Measurements from ENCODE around the gene KCNMA1. TPM values are rescaled to one million over a fixed set of nuclear protein-coding genes. Genes with fewer than 3 reads are reported as not detected.

KCNMA1 gene
- total RNA-seq, 4 donors from 2014 or later = 68.4 to 170 (median 119) TPM

DNA sequence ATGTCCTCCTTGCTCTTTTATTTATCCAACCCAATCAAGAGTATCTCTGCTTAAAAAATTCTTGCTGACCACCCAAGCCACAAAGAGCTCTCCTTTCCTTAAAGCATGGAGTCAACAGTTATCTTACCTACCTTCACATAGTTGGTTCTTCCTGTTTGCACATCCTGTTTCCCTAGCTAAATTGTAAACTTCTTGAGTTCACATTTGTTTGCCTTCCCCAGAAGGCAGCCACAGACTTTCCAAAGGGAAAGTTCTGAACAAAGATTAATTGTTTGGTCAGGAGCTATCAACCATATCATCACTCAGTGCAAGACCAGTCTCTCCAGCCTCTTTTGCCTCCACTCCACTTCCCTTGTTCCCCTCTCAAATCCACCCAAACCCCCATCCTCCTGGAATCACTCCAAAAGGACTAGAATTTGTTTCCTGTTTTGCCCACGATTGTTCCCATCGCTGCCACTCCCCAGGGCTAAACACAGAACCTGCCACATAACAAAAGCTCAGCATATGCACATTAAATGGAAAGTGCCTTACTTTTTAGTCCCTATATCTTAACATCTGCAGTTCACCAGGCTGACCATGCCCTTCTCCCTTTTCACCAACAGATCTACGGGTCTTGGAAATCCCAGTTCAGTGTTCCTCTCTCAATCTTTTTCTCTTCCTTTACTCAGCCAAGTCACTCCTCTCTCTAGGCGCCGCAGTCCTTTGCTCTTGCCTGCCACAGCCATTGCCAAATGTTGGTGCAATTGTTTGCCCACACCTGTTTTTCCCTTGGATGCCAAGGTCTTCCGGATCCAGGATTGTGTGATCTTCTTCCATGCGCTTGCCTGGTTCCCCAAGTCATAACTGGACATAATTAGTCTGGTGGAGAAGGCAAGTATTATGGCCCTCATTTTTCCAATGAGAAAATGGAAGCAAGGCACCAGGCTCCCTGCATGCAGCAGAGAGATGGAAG lies 265.5 kb downstream of the KCNMA1 start:
- TF ChIP-seq POLR2A (IDR thresholded peaks at IDR 0.05) = no peak
- no peak for TF ChIP-seq CTCF (IDR thresholded peaks at IDR 0.05)
- no peak for TF ChIP-seq POLR2AphosphoS5 (IDR thresholded peaks at IDR 0.05)
- TF ChIP-seq EP300 (IDR thresholded peaks at IDR 0.05; ENCODE audit: low read depth) = no peak
- intact Hi-C loops (cut with DNase I; ENCODE audit: low total_unique reads) = no loop called here
- H3K9me3 ChIP-seq = no peaks in the 10 kb centered on the region
- H3K4me1 ChIP-seq = peaks cover 0 to 9% (median 3%) of the 10 kb centered on the region in 4 donors
- no peak overlapping the region for H3K27ac ChIP-seq
- H3K4me3 ChIP-seq = no peak overlapping the region
- no peak for DNase-seq
- in situ Hi-C loops (cut with MboI; ENCODE audit: low pct_ligation_motif_present in 1 of 4, low pct_unique_long_range_greater_than_20kb in 1 of 4, low sequenced_read_pairs in 3 of 4) = no loop called here
- 64 to 70% methylated on average over 7 of the region's 7 CpGs for WGBS, 2 donors (ENCODE audit: low coverage in 1 of 2)
- no peaks in the 10 kb centered on the region for H3K27me3 ChIP-seq
- H3K36me3 ChIP-seq = no peaks in the 10 kb centered on the region

GRCh38 chr10:77371421-77371820 lies 266.2 kb downstream of the KCNMA1 start:
- TF ChIP-seq CTCF (IDR thresholded peaks at IDR 0.05) (no peak), POLR2A (IDR thresholded peaks at IDR 0.05) (no peak), POLR2AphosphoS5 (IDR thresholded peaks at IDR 0.05) (no peak), EP300 (IDR thresholded peaks at IDR 0.05; ENCODE audit: low read depth) (no peak)
- Histone ChIP-seq H3K4me1 (peaks cover 0 to 9% (median 3%) of the 10 kb centered on the region in 4 donors), H3K27me3 (no peaks in the 10 kb centered on the region), H3K4me3 (no peak overlapping the region), H3K9me3 (no peaks in the 10 kb centered on the region), H3K36me3 (no peaks in the 10 kb centered on the region), H3K27ac (no peak overlapping the region)
- in situ Hi-C loops (cut with MboI; ENCODE audit: low pct_ligation_motif_present in 1 of 4, low pct_unique_long_range_greater_than_20kb in 1 of 4, low sequenced_read_pairs in 3 of 4) (no loop called here), intact Hi-C loops (cut with DNase I; ENCODE audit: low total_unique reads) (no loop called here)
- DNase-seq = no peak
- 57 to 64% methylated on average over 1 of the region's 1 CpG for WGBS, 2 donors (ENCODE audit: low coverage in 1 of 2)

DNA sequence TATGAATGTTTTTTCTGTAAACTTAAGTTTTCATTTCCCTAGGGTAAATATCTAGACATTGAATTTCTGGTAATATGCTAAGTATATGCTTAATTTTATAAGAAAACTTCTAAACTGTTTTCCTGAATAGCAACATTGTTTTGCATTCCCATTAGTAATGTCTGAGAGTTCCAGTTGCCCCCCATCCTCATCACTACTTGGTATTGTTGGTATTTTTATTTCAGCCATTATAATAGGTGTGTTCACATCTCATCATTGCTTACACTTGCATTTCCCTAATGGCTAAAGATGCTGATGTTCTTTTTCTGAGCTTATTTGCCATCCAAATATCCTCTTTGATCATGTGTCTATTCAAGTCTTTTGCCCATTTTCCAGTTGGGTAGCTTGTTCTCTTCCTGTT lies 269.6 kb downstream of the KCNMA1 start:
- Histone ChIP-seq H3K9me3 (no peaks in the 10 kb centered on the region), H3K27ac (no peak overlapping the region), H3K4me1 (peaks cover 0 to 6% (median 2%) of the 10 kb centered on the region in 4 donors), H3K27me3 (no peaks in the 10 kb centered on the region), H3K36me3 (no peaks in the 10 kb centered on the region), H3K4me3 (no peak overlapping the region)
- intact Hi-C loops (cut with DNase I; ENCODE audit: low total_unique reads) = loop anchor here (10.0 kb wide), 1 partner anchor 653 kb away; no protein-coding TSS in a partner anchor
- TF ChIP-seq CTCF (IDR thresholded peaks at IDR 0.05) (no peak), EP300 (IDR thresholded peaks at IDR 0.05; ENCODE audit: low read depth) (no peak), POLR2AphosphoS5 (IDR thresholded peaks at IDR 0.05) (no peak), POLR2A (IDR thresholded peaks at IDR 0.05) (no peak)
- in situ Hi-C loops (cut with MboI; ENCODE audit: low pct_ligation_motif_present in 1 of 4, low pct_unique_long_range_greater_than_20kb in 1 of 4, low sequenced_read_pairs in 3 of 4) = no loop called here
- no peak for DNase-seq

DNA sequence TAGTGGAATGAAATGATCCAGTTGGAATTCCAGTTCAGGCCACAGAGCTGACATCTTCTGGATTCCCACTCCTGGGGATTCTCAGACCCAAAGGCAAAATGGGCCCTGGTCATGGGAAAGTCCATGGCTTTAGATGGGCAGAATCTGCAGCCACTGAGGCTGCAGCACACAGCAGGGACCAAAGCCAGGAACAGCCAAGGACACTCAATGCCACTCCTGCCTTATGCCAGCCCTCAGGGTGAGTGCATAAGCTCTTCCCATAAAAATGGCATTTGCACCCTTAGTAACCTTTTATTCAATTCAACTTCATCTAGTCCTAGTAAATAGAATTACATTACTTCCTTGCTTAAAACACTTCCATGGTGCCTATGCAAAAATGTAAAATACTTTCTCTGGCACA lies 274.4 kb downstream of the KCNMA1 start:
- in situ Hi-C loops (cut with MboI; ENCODE audit: low pct_ligation_motif_present in 1 of 4, low pct_unique_long_range_greater_than_20kb in 1 of 4, low sequenced_read_pairs in 3 of 4) (no loop called here), intact Hi-C loops (cut with DNase I; ENCODE audit: low total_unique reads) (loop anchor here (10.0 kb wide), 1 partner anchor 648 kb away; no protein-coding TSS in a partner anchor)
- Histone ChIP-seq H3K27me3 (no peaks in the 10 kb centered on the region), H3K4me1 (no peaks in the 10 kb centered on the region), H3K36me3 (no peaks in the 10 kb centered on the region), H3K27ac (no peak overlapping the region), H3K4me3 (no peak overlapping the region), H3K9me3 (no peaks in the 10 kb centered on the region)
- TF ChIP-seq EP300 (IDR thresholded peaks at IDR 0.05; ENCODE audit: low read depth) (no peak), CTCF (IDR thresholded peaks at IDR 0.05) (no peak), POLR2AphosphoS5 (IDR thresholded peaks at IDR 0.05) (no peak), POLR2A (IDR thresholded peaks at IDR 0.05) (no peak)
- DNase-seq = no peak
